Lower leg skin (tissue), 3 donors: Measurements from ENCODE around the gene CA12.

Source experiments
- CTCF ChIP-seq, 3 donors: fragments of 450-650 bp; IDR thresholded peaks; one replicate each; pipeline ENCODE4 v1.5.1; 2016; ENCODE audit warnings: antibody characterized with exemption in 3 of 3, mild to moderate bottlenecking in 3 of 3, moderate library complexity in 2 of 3
- POLR2A ChIP-seq, 2 donors: fragments of 450-650 bp; IDR thresholded peaks; one replicate each; pipeline ENCODE4 v1.6.1; 2016 to 2017; ENCODE audit warnings: antibody characterized with exemption in 2 of 2, mild to moderate bottlenecking in 1 of 2, moderate library complexity in 1 of 2

- TF ChIP-seq CTCF (IDR thresholded peaks at IDR 0.05): no peak
- no peak for TF ChIP-seq POLR2A (IDR thresholded peaks at IDR 0.05)
Measured at GRCh38 chr15:63384906-63385305, 3.3 kb upstream of the CA12 start.
